ENCODE measurements around the gene RGMB.

Gene RGMB

GRCh38 chr5:98787131-98787719 is 13.8 kb downstream of the RGMB start:
- no peak for DNase-seq

GRCh38 chr5:98789029-98789428 is 15.6 kb downstream of the RGMB start:
- DNase-seq: no peak

- DNase-seq: no peak
Observed at GRCh38 chr5:98791001-98791519, 17.6 kb downstream of the RGMB start.

GRCh38 chr5:98791898-98792580 is 18.6 kb downstream of the RGMB start:
- no peak for DNase-seq

GRCh38 chr5:98793223-98793622 is 19.8 kb downstream of the RGMB start:
- no peak for DNase-seq

- no peak for DNase-seq
Observed at GRCh38 chr5:98794001-98794400, 20.5 kb downstream of the RGMB start.

- no peak for DNase-seq
Observed at GRCh38 chr5:98794414-98795080, 21.1 kb downstream of the RGMB start.

- no peak for DNase-seq
Observed at GRCh38 chr5:98795243-98795642, 21.8 kb downstream of the RGMB start.

GRCh38 chr5:98796197-98796972 is 22.9 kb downstream of the RGMB start:
- no peak for DNase-seq

- no peak for DNase-seq
Observed at GRCh38 chr5:98798371-98798770, 24.9 kb downstream of the RGMB start.

- DNase-seq: no peak
Observed at GRCh38 chr5:98798847-98799246, 25.4 kb downstream of the RGMB start.

GRCh38 chr5:98804066-98804465 is 30.6 kb downstream of the RGMB start:
- no peak for DNase-seq

GRCh38 chr5:98805070-98805469 is 31.6 kb downstream of the RGMB start:
- no peak for DNase-seq

GRCh38 chr5:98807806-98808205 is 34.3 kb downstream of the RGMB start:
- DNase-seq: no peak

GRCh38 chr5:98810206-98810605 is 36.7 kb downstream of the RGMB start:
- DNase-seq: no peak

GRCh38 chr5:98813755-98814154 is 40.3 kb downstream of the RGMB start:
- no peak for DNase-seq

GRCh38 chr5:98816582-98817222 is 43.2 kb downstream of the RGMB start:
- DNase-seq: no peak

GRCh38 chr5:98825582-98826375 is 52.3 kb downstream of the RGMB start:
- DNase-seq: no peak

- DNase-seq: peak; percentile 33
Observed at GRCh38 chr5:98827161-98827560, 53.7 kb downstream of the RGMB start.

GRCh38 chr5:98827588-98828284 is 54.3 kb downstream of the RGMB start:
- no peak for DNase-seq

GRCh38 chr5:98836175-98836574 is 62.7 kb downstream of the RGMB start:
- peak; percentile 7 for DNase-seq
